Measurements from ENCODE around the gene RHBDL1.

The RHBDL1 gene

GRCh38 chr16:629833-630248 lies 45.6 kb upstream of the RHBDL1 start:
- ATAC-seq (ENCODE audit: insufficient read depth, low read depth) = 0 out of 3 replicates have a peak, but pooled peaks have one; percentile 3
- Histone ChIP-seq H3K4me3 (ENCODE audit: low read depth in 1 of 2, low read length in 2 of 2) (no peak overlapping the region), H3K4me2 (ENCODE audit: insufficient read depth, low read length) (no peak overlapping the region), H3K27ac (ENCODE audit: low read length) (no peak overlapping the region), H4K20me1 (ENCODE audit: insufficient read depth, low read length) (peaks cover 32% of the 10 kb centered on the region), H3K79me2 (ENCODE audit: insufficient read depth, low read length) (peaks cover 10% of the 10 kb centered on the region), H3K9me3 (ENCODE audit: insufficient read depth, low read length, severe bottlenecking) (no peaks in the 10 kb centered on the region), H3K27me3 (ENCODE audit: insufficient read depth, low read length, poor library complexity) (no peaks in the 10 kb centered on the region), H3K4me1 (ENCODE audit: insufficient read depth, low read length) (peaks cover 12% of the 10 kb centered on the region), H3K36me3 (ENCODE audit: insufficient read depth, low read length) (peaks cover 35% of the 10 kb centered on the region), H2AFZ (ENCODE audit: low read depth, low read length) (no peak overlapping the region), H3K9ac (ENCODE audit: low read depth, low read length) (no peak overlapping the region)
- TF ChIP-seq EZH2 (IDR thresholded peaks at IDR 0.05; ENCODE audit: borderline replicate concordance, low read depth, low read length, severe bottlenecking) (no peak), CTCF (IDR thresholded peaks at IDR 0.05; ENCODE audit: borderline replicate concordance, extremely low read depth, low read length, poor library complexity, severe bottlenecking) (no peak)
- DNase-seq = no peak

GRCh38 chr16:630249-630814 lies 45.1 kb upstream of the RHBDL1 start:
- no peak overlapping the region for H3K27ac ChIP-seq (ENCODE audit: low read length)
- no peak overlapping the region for H2AFZ ChIP-seq (ENCODE audit: low read depth, low read length)
- ATAC-seq (ENCODE audit: insufficient read depth, low read depth) (0 out of 3 replicates have a peak, but pooled peaks have one; percentile 2), DNase-seq (no peak)
- no peaks in the 10 kb centered on the region for H3K27me3 ChIP-seq (ENCODE audit: insufficient read depth, low read length, poor library complexity)
- peaks cover 17% of the 10 kb centered on the region for H3K4me1 ChIP-seq (ENCODE audit: insufficient read depth, low read length)
- no peak overlapping the region for H3K9ac ChIP-seq (ENCODE audit: low read depth, low read length)
- H4K20me1 ChIP-seq (ENCODE audit: insufficient read depth, low read length) = peaks cover 33% of the 10 kb centered on the region
- H3K79me2 ChIP-seq (ENCODE audit: insufficient read depth, low read length) = peaks cover 15% of the 10 kb centered on the region
- H3K36me3 ChIP-seq (ENCODE audit: insufficient read depth, low read length) = peaks cover 33% of the 10 kb centered on the region
- no peak overlapping the region for H3K4me3 ChIP-seq (ENCODE audit: low read depth in 1 of 2, low read length in 2 of 2)
- no peak for TF ChIP-seq CTCF (IDR thresholded peaks at IDR 0.05; ENCODE audit: borderline replicate concordance, extremely low read depth, low read length, poor library complexity, severe bottlenecking)
- TF ChIP-seq EZH2 (IDR thresholded peaks at IDR 0.05; ENCODE audit: borderline replicate concordance, low read depth, low read length, severe bottlenecking) = no peak
- H3K9me3 ChIP-seq (ENCODE audit: insufficient read depth, low read length, severe bottlenecking) = no peaks in the 10 kb centered on the region
- no peak overlapping the region for H3K4me2 ChIP-seq (ENCODE audit: insufficient read depth, low read length)

- no peak for ATAC-seq (ENCODE audit: insufficient read depth, low read depth)
- Histone ChIP-seq H3K27me3 (ENCODE audit: insufficient read depth, low read length, poor library complexity) (no peaks in the 10 kb centered on the region), H3K79me2 (ENCODE audit: insufficient read depth, low read length) (peaks cover 21% of the 10 kb centered on the region), H3K4me3 (ENCODE audit: low read depth in 1 of 2, low read length in 2 of 2) (no peak within 1 kb of the TSS), H3K27ac (ENCODE audit: low read length) (no peak within 1 kb of the TSS), H3K9me3 (ENCODE audit: insufficient read depth, low read length, severe bottlenecking) (no peaks in the 10 kb centered on the region), H3K9ac (ENCODE audit: low read depth, low read length) (no peak within 1 kb of the TSS), H3K4me1 (ENCODE audit: insufficient read depth, low read length) (peaks cover 20% of the 10 kb centered on the region), H2AFZ (ENCODE audit: low read depth, low read length) (no peak within 1 kb of the TSS), H4K20me1 (ENCODE audit: insufficient read depth, low read length) (peaks cover 34% of the 10 kb centered on the region), H3K36me3 (ENCODE audit: insufficient read depth, low read length) (peaks cover 29% of the 10 kb centered on the region), H3K4me2 (ENCODE audit: insufficient read depth, low read length) (no peak within 1 kb of the TSS)
- TF ChIP-seq EZH2 (IDR thresholded peaks at IDR 0.05; ENCODE audit: borderline replicate concordance, low read depth, low read length, severe bottlenecking) (no peak), CTCF (IDR thresholded peaks at IDR 0.05; ENCODE audit: borderline replicate concordance, extremely low read depth, low read length, poor library complexity, severe bottlenecking) (no peak)
- DNase-seq = no peak
These were observed 44.6 kb upstream of the RHBDL1 start, which contains the start of gene WFIKKN1 for GRCh38 chr16:630815-631405. Gene WFIKKN1, plus strand, starts transcription at chr16:630985. Its CDS starts 269 bp downstream, at chr16:631254.
